Measurements from ENCODE around the gene RFT1.

DNA sequence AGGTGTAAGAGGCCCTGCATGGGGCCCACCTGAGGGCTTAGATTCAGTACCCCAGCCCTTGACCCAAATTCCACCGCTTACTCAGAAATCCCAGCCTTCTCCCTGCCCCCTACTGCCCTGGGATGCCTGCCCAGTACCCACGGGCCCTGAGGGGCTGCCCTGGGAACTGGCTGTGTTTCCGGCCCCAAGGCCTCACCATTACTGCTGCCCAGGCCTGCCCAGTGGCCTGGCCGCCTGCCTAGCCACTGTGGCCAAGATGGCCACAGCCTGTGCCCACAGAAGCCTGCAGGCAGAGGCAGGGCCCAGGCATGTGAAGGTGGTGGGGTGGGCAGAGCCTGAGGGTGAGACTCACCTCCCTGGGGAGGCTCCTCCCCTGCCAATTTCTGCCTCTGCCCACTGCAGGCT is 24.6 kb upstream of the RFT1 start:
- TF ChIP-seq, protein P1, sequence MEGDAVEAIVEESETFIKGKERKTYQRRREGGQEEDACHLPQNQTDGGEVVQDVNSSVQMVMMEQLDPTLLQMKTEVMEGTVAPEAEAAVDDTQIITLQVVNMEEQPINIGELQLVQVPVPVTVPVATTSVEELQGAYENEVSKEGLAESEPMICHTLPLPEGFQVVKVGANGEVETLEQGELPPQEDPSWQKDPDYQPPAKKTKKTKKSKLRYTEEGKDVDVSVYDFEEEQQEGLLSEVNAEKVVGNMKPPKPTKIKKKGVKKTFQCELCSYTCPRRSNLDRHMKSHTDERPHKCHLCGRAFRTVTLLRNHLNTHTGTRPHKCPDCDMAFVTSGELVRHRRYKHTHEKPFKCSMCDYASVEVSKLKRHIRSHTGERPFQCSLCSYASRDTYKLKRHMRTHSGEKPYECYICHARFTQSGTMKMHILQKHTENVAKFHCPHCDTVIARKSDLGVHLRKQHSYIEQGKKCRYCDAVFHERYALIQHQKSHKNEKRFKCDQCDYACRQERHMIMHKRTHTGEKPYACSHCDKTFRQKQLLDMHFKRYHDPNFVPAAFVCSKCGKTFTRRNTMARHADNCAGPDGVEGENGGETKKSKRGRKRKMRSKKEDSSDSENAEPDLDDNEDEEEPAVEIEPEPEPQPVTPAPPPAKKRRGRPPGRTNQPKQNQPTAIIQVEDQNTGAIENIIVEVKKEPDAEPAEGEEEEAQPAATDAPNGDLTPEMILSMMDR (IDR thresholded peaks at IDR 0.05), result no peak
- no peak for TF ChIP-seq POLR2A (IDR thresholded peaks at IDR 0.05)

Data from lower leg skin (tissue), 3 donors.